GM21367 (cell line): ENCODE data around the gene PYGO1.
"Not testable (repeated sequence)": the region's sequence is repeated elsewhere in the genome, so short reads cannot be mapped to it uniquely, and the experiment has no call there.

Source experiments
- ATAC-seq: cut with Tn5 transposase; IDR thresholded peaks from one replicate; pipeline ENCODE4 v1.9.1; 2021; ENCODE audit not compliant: unreplicated experiment

The PYGO1 gene

DNA sequence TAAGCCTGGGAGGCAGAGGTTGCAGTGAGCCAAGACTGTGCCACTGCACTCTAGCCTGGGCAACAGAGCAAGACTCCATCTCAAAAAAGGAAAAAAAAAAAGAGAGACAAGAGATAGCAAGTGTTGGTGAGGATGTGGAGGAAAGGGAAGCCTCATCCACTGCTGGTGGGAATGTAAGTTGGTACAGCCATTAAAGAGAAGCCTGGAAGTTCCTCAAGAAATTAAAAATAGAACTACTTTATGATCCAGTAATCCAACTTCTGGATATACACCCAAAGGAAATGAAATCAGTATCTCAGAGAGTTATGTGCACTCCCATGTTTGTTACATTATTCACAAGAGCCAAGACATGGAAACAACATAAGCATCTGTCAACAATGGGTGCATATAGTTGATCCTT, 14.9 kb downstream of the PYGO1 start:
- ATAC-seq, result no peak

DNA sequence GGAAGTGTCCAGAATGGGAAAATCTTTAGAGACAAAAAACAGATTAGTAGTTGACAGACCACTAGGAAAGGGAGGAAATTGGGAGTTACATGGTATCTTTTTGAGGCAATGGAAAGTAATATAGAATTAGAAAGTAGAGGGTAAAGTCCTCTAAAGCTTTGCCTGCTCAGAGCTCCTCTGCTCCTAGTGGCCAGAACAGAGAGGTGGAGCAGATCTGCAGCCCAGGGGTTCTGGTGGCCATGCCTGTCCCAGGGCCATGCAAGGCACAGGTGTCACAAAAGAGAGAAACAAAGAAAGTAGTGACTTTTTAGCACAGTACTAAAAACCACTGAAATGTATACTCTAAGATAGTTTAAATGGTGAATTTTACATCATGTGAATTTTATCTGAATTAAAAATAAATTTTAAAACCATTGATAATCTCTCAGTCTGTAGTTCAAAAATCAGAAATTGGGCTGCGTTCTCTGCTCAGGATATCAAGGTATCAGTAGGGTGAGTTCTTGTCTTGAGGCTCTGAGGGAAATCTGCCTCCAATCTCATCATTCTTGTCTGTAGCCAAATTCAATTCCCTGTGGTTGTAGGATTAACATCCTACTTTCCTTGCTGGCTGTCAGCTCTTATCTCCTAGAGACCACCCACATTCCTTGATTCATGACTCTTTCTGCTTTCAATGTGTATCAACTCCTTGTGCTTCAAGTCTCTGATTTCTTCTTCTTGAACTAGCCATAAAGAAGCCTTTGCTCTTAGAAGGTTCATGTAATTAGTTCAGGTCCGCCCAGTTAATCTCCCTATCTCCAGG, 23.6 kb downstream of the PYGO1 start:
- ATAC-seq, result no peak

DNA sequence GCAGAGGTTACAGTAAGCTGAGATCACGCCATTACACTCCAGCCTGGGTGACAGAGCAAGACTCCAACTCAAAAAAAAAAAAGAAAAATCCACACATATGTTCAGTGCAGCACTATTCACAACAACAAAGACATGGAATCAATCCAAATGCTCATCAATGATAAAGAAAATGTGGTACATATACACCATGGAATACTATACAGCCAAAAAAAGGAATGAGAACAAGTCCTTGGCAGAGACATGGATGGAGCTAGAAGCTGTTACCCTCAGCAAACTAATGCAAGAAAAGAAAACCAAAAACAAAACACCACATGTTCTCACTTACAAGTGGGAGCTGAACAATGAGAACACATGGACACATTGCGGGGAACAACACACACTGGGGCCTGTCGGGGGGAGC, 25.5 kb downstream of the PYGO1 start:
- no peak for ATAC-seq

DNA sequence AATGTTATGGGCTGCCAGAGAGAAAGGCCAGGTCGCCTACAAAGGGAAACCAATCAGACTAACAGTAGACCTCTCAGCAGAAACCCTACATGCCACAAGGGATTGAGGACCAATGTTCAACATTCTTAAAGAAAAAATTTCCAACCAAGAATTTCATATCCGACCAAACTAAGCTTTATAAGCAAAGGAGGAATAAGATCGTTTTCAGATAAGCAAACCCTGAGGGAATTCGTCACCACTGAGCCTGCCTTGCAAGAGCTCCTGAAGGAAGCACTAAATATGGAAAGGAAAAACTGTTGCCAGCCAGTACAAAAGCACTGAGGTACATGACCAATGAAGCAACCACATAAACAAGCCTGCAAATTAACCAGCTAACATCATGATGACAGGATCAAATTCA, 33.1 kb downstream of the PYGO1 start:
- ATAC-seq, result no peak

DNA sequence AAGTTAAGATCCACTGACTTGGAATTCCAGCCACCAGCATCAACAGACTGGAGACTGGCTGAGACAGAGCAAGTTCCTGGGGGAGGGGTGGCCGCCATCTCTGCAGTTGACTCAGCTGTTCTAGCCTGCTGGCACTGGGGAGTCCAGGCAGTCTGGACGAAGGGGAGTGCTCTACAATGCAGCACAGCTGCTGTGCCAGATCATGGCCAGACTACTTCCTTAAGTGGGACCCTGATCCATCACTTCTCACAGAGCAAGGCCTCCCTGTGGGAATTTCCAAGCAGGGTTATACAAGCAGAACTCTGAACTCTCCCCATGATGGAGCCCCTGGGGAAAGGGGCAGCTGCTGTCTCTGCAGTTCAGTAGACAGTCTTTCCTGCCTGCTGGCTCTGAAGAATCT, 35.2 kb downstream of the PYGO1 start:
- no peak for ATAC-seq

DNA sequence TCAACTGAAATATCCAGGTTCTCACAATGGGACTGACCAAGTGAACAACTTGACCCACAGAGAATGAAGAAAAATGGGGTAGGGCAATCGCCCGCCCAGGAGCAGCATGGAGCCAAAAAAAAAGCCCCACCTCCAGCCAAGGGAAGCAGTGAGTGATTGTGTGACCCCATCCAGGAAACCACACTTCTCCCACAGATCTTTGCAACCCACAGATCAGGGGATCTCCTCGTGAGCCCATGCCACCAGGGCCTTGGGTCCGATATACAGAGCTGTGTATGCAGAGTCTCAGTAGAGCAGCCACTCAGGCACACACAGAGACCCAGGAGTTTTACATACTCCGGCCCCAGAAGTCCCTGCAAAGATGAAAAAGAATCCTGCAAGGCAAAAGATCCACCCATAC, 35.7 kb downstream of the PYGO1 start:
- no peak for ATAC-seq

DNA sequence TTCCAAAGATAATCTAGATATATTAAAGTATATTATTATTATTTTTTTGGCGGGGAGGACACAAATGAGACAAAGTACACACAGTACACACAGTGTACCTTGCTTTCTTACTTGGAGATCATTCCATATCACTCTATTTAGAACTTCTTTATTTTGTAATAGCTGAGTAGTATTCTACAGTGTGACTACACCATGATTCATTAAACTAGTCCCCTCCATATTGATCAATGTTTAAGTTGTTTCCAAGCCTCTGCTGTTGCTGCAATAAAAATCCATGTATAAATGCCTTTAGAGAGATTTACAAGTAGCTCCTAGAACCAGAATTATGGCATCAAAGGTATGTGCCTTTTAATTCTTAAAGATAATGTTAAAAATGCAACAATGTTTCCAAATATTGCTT, 38.8 kb downstream of the PYGO1 start:
- no peak for ATAC-seq

DNA sequence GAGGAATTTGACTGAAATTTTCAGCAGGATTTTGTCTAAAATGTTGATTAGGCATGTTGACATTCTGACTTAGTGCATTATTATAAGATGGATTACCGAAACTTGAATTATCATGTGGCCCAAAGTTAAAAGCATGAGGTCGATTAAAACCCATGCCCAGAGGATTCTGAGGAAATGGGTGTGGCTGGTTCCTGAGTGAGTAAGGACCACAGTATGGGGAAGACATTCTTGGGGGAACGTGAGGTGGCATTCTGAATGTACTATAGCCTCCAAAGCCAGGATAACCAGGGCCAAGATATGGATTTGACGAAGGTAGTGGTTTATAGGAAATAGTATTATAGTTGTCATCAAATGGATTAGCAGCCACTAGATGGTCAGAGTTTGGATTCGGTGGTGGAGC, 41.4 kb downstream of the PYGO1 start:
- no peak for ATAC-seq

DNA sequence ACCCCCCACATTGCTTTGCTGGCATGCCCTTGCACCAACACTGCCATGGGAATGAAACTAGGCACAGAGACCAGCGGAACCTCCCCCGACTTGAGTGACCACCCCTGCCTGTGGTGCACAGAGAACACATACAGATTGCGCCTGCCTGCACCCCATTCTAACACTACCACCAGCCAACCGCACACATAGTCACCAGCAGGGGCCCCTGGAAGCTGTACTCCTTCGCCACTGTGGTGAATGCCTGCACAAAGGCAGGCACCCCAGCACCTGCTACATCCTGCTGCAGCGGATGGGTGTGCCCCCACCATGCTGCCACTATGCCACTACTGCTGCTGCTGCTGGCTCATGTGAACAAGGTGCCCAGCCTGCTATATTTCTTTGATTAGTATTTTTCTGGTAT, 52.7 kb downstream of the PYGO1 start:
- ATAC-seq, result no peak

DNA sequence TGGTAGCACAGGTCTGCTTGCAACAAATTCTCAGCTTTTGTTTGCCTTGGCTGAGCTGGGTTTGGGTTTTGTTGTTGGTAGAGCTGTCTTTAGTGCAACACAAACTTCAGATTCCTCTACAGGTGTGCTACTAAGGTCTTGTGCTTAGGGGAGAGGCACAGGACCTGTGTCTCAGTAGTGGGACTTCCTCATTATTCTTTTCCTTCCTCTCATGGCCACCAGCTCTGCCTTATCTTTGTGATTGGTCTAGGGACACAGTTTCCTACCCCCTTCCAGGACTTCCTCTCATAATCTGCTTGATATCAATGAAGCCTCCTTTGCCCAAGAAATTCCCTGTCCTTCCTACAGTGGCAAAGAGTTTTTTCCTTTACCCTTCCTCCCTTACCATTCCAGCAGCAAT, 55.2 kb downstream of the PYGO1 start:
- no peak for ATAC-seq

DNA sequence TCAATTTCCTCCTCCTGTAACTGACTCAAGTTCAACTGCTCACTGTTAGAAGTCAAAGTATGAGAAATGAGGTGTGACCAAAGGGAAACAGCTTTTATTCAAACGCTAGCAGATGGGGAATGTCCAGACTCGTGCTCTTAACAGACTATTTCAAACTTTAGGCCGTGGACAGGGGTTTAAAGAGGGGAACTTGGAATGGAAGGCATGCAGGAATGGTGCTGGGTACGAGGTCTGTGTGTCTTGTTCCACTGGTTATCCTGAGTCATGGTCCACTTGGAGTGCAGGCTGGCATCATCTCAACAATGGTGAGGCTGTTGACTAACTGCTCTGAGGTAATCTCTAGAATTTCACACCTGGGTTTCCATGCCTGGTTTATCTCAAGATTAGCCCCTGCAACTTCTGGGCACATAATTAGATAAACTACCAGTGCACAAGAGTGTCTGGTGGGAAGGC, 57.3 kb downstream of the PYGO1 start:
- no peak for ATAC-seq

DNA sequence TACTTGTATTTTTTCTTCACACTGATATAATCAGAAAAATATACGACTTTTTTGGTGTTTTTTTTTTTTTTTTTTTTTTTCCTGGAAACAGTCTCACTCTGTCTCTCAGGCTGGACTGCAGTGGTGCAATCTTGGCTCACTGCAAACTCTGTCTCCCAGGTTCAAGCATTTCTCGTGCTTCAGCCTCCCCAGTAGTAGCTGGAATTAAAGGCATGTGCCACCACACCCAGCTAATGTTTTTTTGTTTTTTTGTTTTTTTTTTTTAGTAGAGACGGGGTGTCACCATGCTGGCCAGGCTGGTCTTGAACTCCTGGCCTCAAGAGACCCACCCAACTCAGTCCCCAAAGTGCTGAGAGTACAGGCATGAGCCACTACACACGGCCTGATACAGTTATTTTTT, 59.3 kb downstream of the PYGO1 start:
- no peak for ATAC-seq

DNA sequence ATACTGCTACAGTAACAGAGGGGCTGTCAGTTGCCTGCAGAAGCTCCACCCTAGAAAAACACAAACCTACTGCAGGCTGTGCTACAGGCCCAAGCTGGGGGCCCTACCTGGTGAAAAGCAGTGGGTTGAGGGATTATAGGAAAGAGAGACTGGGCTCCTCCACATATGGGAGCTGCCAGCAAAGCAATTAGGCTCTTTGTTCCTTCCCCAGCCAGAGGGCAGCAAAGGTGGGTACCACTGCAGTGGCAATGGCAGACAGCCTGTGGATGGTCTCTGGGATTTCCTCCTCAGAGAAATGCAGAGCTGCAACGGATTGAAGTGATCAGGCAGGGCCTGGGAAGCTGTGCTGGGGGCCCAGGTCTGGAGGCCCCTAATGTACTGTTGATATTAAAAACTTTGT, 61.0 kb downstream of the PYGO1 start:
- no peak for ATAC-seq

DNA sequence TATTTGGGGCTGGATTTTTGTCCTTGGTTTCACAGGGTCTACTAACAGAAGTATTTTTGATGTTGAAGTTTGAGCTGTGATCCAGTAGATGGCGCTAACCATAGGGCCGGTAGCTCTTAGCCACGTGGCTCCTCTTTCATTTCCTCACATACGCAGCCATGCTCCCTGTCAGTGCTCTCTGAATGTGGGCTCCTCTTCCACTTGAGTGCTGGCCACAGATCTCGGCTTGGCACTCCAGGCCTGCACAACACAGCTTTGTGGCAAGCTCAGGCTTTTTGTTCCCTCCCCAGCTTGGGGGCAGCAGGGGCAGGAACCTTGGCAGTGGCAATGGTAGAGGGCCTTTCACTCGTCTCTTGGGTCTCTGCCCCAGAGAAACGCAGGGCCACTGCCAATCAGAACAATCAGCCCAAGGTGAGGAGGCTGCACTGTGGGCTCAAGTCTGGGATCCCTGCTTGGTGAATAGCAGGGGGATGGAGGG, 61.5 kb downstream of the PYGO1 start:
- no peak for ATAC-seq

DNA sequence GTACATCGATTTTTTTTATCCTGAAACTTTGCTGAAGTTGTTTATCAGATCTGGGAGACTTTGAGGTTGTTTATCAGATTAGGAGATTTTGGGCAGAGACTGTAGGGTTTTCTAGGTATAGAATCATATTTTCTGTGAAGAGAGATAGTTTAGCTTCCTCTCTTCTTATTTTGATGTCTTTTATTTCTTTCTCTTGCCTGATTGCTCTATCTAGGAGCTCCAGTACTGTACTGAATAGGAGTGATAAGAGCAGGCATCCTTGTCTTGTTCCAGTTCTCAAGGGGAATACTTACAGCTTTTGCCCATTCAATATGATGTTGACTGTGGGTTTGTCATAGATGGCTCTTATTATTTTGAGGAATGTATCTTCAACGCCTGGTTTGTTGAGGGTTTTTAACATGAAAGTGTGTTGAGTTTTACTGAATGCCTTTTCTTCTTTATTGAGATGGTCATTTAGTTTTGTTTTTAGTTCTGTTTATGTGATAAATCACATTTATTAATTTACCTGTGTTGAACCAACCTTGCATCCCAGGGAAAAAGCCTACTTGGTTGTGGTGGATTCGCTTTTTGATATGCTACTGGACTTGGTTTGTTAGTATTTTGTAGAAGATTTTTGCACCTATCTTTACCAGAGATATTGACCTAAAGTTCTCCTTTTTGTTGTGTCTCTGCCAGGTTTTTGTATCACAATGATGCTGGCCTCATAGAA, 65.2 kb downstream of the PYGO1 start:
- no peak for ATAC-seq

DNA sequence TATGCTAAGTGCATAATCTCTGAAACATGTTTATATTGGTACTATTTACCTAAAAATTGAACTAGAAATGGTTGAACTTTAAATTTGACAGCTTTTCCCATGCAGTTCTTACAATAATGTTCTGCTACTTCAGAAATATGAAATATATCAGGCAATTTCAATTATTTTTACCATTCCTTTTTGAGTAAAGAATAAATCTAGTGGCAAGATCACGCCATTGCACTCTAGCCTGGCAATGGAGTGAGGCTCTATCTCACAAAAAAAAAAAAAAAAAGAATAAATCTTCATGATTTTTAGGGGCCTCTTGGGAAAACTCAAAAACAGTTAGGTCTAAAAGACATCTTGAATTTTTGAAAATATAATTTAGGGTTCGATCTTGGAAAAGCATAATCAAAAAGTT, 69.5 kb downstream of the PYGO1 start:
- ATAC-seq, result no peak

DNA sequence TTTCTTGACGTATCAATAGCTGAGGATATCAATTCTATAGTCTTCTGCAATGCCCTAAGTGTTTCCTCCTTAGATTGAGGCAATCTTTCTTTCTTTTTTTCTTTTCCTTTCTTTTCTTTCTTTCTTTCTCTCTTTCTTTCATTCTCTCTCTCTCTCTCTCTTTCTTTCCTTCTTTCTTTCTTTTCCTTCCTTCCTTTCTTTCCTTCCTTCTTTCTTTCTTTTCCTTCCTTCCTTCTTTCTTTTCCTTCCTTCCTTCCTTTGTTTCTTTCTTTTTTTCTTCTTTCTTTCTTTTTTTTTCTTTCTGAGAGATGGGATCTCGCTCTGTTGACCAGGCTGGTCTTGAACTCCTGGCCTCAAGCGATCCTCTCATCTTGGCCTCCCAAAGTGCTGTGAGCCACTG, 70.1 kb downstream of the PYGO1 start:
- ATAC-seq, result no peak

DNA sequence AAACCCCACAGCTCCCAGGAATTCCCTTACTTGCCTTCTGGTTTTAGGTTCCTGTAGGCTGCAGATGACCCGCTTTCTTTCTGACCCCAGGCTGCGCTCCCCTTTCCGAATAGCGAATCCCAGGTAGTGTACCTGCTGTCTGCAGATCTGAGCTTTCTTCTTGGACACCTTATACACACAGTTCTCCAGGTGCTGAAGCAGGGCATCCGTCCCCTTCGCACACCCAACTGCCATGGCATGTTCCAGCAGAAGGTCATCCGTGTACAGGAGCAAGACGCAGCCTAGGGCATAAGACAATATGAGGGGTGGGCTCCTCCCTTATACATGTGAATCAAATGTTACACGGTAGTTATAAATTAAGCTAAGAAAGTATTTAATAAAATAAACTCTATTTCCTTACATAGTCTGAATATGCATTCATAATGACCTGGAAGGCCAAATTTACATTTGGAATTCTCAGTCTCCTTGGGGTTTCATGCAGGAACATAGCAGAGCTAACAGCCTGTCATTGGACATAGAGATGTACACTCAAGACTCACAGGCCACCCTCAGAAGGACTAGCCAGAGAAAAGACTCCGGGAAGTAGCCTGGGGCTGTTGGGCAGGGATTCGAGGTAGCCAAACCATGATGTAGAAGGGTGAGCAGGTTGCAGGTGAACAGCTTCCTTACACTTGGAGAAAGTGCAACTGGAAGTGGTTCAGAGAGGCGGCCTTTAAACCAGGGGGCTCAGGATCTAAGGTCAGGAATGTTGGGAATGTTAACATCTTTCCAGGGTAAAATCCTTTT, 72.0 kb downstream of the PYGO1 start:
- ATAC-seq, result no peak

DNA sequence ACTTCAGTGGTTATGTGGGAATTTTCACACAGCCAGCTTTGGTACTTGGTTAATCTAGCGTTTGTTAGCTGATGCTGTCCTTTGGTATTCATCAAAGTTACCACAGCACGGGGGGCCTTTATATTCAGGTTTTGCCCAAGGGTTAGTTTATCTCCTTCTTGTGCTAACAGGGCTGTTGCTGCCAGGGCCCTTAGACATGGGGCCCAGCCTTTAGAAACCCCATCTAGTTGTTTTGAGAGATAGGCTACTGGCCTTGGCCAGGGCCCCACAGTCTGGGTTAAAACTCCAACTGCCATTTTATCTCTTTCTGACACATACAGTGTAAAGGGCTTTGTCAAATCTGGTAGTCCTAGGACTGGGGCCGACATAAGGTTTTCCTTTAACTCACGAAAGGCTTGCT, 72.7 kb downstream of the PYGO1 start:
- no peak for ATAC-seq

DNA sequence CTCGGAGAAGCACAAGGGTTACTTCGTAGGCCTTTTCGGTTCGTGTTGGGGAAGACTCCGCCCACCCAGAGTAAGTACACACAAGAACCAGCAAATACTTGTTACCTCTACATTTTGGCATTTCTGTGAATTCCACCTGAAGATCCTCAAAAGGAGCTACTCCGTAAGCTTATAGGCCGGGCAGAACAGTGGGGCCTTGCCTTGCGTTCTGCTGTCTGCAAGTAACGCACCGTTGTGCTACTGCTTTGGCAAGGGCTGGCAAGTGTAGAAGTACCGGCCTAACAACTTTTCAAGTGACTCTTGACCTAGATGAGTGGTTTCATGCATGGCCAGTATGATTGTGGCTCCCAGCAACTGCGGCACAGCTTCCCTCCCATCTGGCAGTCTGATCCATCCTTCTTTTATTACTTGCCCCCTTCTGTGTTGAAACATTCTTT, 73.7 kb downstream of the PYGO1 start:
- no peak for ATAC-seq

DNA sequence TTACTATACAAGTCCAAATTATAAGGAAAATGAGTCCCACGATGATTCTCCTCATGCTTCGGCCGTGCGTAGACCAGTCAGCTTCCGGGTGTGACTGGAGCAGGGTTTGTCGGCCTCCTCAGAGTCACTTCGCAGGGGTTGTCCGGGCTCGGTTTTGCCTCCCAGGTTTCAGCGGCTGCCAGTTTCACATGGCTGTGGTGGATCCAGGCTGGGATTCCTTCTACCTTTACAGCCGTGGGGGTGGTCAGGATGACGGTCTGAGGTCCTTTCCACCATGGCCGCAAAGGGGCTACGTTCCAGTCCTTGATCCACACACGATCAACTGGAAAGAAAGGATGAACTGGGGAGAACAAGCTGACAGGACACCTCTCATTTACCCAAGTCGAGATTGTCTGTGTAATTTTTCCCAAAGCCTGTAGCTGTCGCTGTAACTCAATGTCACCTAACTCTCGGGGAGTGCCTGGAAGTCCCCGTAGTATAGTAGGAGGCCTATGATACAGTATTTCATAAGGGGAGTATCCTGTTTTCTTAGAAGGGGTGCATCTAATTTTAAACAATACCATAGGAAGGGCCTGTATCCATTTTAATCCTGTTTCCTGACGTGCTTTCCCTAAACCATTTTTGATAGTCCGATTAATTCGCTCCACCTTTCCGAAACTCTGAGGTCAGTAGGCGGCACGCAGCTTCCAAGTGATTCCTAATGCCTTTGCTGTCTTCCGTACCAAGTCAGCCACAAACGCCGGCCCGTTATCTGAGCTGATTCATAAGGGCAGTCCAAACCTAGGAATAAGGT, 74.3 kb downstream of the PYGO1 start:
- not testable (repeated sequence) for ATAC-seq
